Caco-2 (cell line): ENCODE measurements around the gene TVP23A. TPM values are rescaled to one million over a fixed set of nuclear protein-coding genes. Genes with fewer than 3 reads are reported as not detected.

Experiments
- BruUV-seq: library from RNA; stranded (reverse); fragments of 400-500 nt; replicated peaks from 2 replicates; lab custom pipeline; 2021; lab: Mats Ljungman, UMichigan
- CTCF ChIA-PET: fragments of 300-600 bp; sonication (Branson Sonifier 250); formaldehyde crosslinking; loops from one replicate; lab custom pipeline; 2022; ENCODE audit warnings: antibody characterized with exemption; lab: Charles Lee
- POLR2A ChIA-PET: fragments of 300-600 bp; sonication (Branson Sonifier 250); formaldehyde crosslinking; loops from one replicate; lab custom pipeline; 2022; ENCODE audit warnings: antibody characterized with exemption; lab: Charles Lee
- DNase-seq, 2 experiments: peaks; one replicate each; pipeline versions ENCODE4 v3.0.0 to v3.0.0-alpha.2; 2020 to 2022
- H3K27me3 ChIP-seq: replicated peaks from 2 replicates; pipeline ENCODE4 v1.6.0; 2011; ENCODE audit warnings: low read length; ENCODE audit not compliant: control insufficient read depth, insufficient read depth
- H3K36me3 ChIP-seq: 2 replicates; pipeline ENCODE4 v1.5.1; 2011; ENCODE audit warnings: low read length; ENCODE audit not compliant: control insufficient read depth, insufficient read depth
- H3K4me1 ChIP-seq: fragments of 250-450 bp; sonication (Bioruptor Pico); 2 replicates; pipeline ENCODE4 v1.5.1; 2020; ENCODE audit warnings: mild to moderate bottlenecking
- H3K4me3 ChIP-seq: 2 replicates; pipeline ENCODE4 v1.5.1; 2011; ENCODE audit warnings: low read depth, mild to moderate bottlenecking, control low read depth, low read length
- H3K9me3 ChIP-seq: fragments of 250-450 bp; sonication (Bioruptor Pico); 2 replicates; pipeline ENCODE4 v1.5.1; 2020; ENCODE audit warnings: mild to moderate bottlenecking, moderate library complexity
- H3K27ac Mint-ChIP-seq: one replicate; pipeline ENCODE4 v1.8.0; 2022; ENCODE audit warnings: mixed read lengths; ENCODE audit not compliant: unreplicated experiment
- H3K27me3 Mint-ChIP-seq: one replicate; pipeline ENCODE4 v1.8.0; 2022; ENCODE audit warnings: mixed read lengths; ENCODE audit not compliant: insufficient read depth, unreplicated experiment
- H3K36me3 Mint-ChIP-seq: one replicate; pipeline ENCODE4 v1.8.0; 2022; ENCODE audit warnings: mild to moderate bottlenecking, mixed read lengths; ENCODE audit not compliant: insufficient read depth, unreplicated experiment
- H3K4me1 Mint-ChIP-seq: one replicate; pipeline ENCODE4 v1.8.0; 2022; ENCODE audit warnings: low read depth, mixed read lengths; ENCODE audit not compliant: unreplicated experiment
- H3K4me3 Mint-ChIP-seq: one replicate; pipeline ENCODE4 v1.8.0; 2022; ENCODE audit warnings: mild to moderate bottlenecking, moderate library complexity, mixed read lengths; ENCODE audit not compliant: unreplicated experiment
- H3K9me3 Mint-ChIP-seq: one replicate; pipeline ENCODE4 v1.8.0; 2022; ENCODE audit warnings: mixed read lengths; ENCODE audit not compliant: unreplicated experiment
- CTCF ChIP-seq, 2 experiments: fragments of 200-600 bp in 1 of 2; IDR thresholded peaks; 1 replicate in 1 of 2; 2 replicates in 1 of 2; pipeline versions ENCODE4 v1.5.1 to v1.8.0; 2011 to 2022; ENCODE audit warnings: antibody characterized with exemption in 1 of 2, control low read depth in 1 of 2, inconsistent platforms in 1 of 2, low read depth in 1 of 2, low read length in 1 of 2, mild to moderate bottlenecking in 1 of 2, moderate library complexity in 1 of 2; ENCODE audit not compliant: insufficient read depth in 1 of 2, severe bottlenecking in 1 of 2, unreplicated experiment in 1 of 2
- intact Hi-C: fragments of 100-400 bp; cut with micrococcal nuclease; formaldehyde crosslinking; loops from one replicate; pipeline ENCODE4 v1.10.0; 2022; ENCODE audit not compliant: unreplicated experiment
- total RNA-seq: library from RNA; stranded (reverse); gene quantifications from 2 replicates; pipeline ENCODE4 v1.2.3, GENCODE V29; 2022

Gene TVP23A
- total RNA-seq, 1 experiment from 2014 or later: not detected

GRCh38 chr16:10827691-10828341 is 9.2 kb upstream of the TVP23A start:
- no peaks in the 10 kb centered on the region for H3K27me3 Mint-ChIP-seq

GRCh38 chr16:10824111-10824893 is 5.7 kb upstream of the TVP23A start:
- Mint-ChIP-seq H3K4me1 (no peaks in the 10 kb centered on the region), H3K36me3 (no peaks in the 10 kb centered on the region), H3K27me3 (no peaks in the 10 kb centered on the region), H3K4me3 (no peak overlapping the region), H3K9me3 (no peaks in the 10 kb centered on the region), H3K27ac (no peak overlapping the region)
- H3K9me3 ChIP-seq: no peaks in the 10 kb centered on the region
- no peak for TF ChIP-seq CTCF (IDR thresholded peaks at IDR 0.05; ENCODE audit: insufficient read depth in 1 of 2, low read depth in 1 of 2, low read length in 1 of 2, severe bottlenecking in 1 of 2, unreplicated experiment in 1 of 2)
- H3K4me1 ChIP-seq: no peaks in the 10 kb centered on the region
- H3K36me3 ChIP-seq: no peaks in the 10 kb centered on the region
- DNase-seq: no peak
- BruUV-seq: no TSS peak
- intact Hi-C loops: no loop called here
- ChIA-PET POLR2A (no interaction called here), CTCF (no interaction called here)
- H3K27me3 ChIP-seq: no peaks in the 10 kb centered on the region
- no peak overlapping the region for H3K4me3 ChIP-seq

More at GRCh38 chr16:10827691-10828341, 9.2 kb upstream of the TVP23A start:
- no peaks in the 10 kb centered on the region for H3K27me3 ChIP-seq
- TF ChIP-seq CTCF (IDR thresholded peaks at IDR 0.05; ENCODE audit: insufficient read depth in 1 of 2, low read depth in 1 of 2, low read length in 1 of 2, severe bottlenecking in 1 of 2, unreplicated experiment in 1 of 2): no peak
- no peak overlapping the region for H3K4me3 ChIP-seq
- ChIA-PET CTCF (no interaction called here), POLR2A (no interaction called here)
- BruUV-seq: no TSS peak
- H3K27ac Mint-ChIP-seq: no peak overlapping the region
- H3K36me3 Mint-ChIP-seq: no peaks in the 10 kb centered on the region
- no peaks in the 10 kb centered on the region for H3K4me1 ChIP-seq
- no peaks in the 10 kb centered on the region for H3K9me3 Mint-ChIP-seq
- DNase-seq: no peak
- H3K4me1 Mint-ChIP-seq: no peaks in the 10 kb centered on the region
- intact Hi-C loops: no loop called here
- no peak overlapping the region for H3K4me3 Mint-ChIP-seq
- no peaks in the 10 kb centered on the region for H3K36me3 ChIP-seq
- no peaks in the 10 kb centered on the region for H3K9me3 ChIP-seq

GRCh38 chr16:10822702-10823101 is 4.1 kb upstream of the TVP23A start:
- POLR2A ChIA-PET: no interaction called here

More at GRCh38 chr16:10822702-10823101, 4.1 kb upstream of the TVP23A start:
- CTCF ChIA-PET: no interaction called here
- Histone ChIP-seq H3K4me1 (no peaks in the 10 kb centered on the region), H3K4me3 (no peak overlapping the region), H3K36me3 (no peaks in the 10 kb centered on the region), H3K9me3 (no peaks in the 10 kb centered on the region), H3K27me3 (no peaks in the 10 kb centered on the region)
- Mint-ChIP-seq H3K36me3 (no peaks in the 10 kb centered on the region), H3K27me3 (no peaks in the 10 kb centered on the region), H3K4me1 (no peaks in the 10 kb centered on the region), H3K9me3 (no peaks in the 10 kb centered on the region), H3K27ac (no peak overlapping the region), H3K4me3 (no peak overlapping the region)
- TF ChIP-seq CTCF (IDR thresholded peaks at IDR 0.05; ENCODE audit: insufficient read depth in 1 of 2, low read depth in 1 of 2, low read length in 1 of 2, severe bottlenecking in 1 of 2, unreplicated experiment in 1 of 2): no peak
- intact Hi-C loops: no loop called here
- no peak for DNase-seq
- BruUV-seq: no TSS peak
